ENCODE data around the gene SLC30A4. TPM values are rescaled to one million over a fixed set of nuclear protein-coding genes. Genes with fewer than 3 reads are reported as not detected.

SLC30A4 gene
- total and polyA plus RNA-seq, 2 experiments from 2014 or later, result not detected

GRCh38 chr15:45473068-45473467 lies 49.5 kb downstream of the SLC30A4 start (continued):
- no peak for TF ChIP-seq NANOG (IDR thresholded peaks at IDR 0.05; ENCODE audit: borderline replicate concordance)
- no peak for TF ChIP-seq POLR2AphosphoS5 (IDR thresholded peaks at IDR 0.05; ENCODE audit: low read depth)
- no peak for TF ChIP-seq ZNF331 (CRISPR knock-in tag; IDR thresholded peaks at IDR 0.05; ENCODE audit: low read depth)
- TF ChIP-seq REST (IDR thresholded peaks at IDR 0.05; ENCODE audit: unreplicated experiment), result no peak

- H3K4me3 ChIP-seq, result no peak overlapping the region
- H3K4me1 Mint-ChIP-seq, result peaks cover 28% of the 10 kb centered on the region; the same call in 2 of the 3 replicates
- H4K20me1 ChIP-seq (replicated peaks; ENCODE audit: insufficient read depth), result peaks cover 53% of the 10 kb centered on the region
- H3K27ac ChIP-seq (ENCODE audit: low read depth), result no peak overlapping the region
- H2AFZ ChIP-seq, result no peak overlapping the region
- H3K36me3 ChIP-seq (ENCODE audit: insufficient read depth), result no peaks in the 10 kb centered on the region
- H3K4me2 ChIP-seq, result no peak overlapping the region
- no peaks in the 10 kb centered on the region for H3F3A ChIP-seq (replicated peaks; ENCODE audit: low read depth)
- H3K27me3 ChIP-seq (ENCODE audit: insufficient read depth), result peaks cover 98% of the 10 kb centered on the region
- DNase-seq (ENCODE audit: low spot score) (no peak), ATAC-seq (peak; percentile 48)
- H3K79me2 ChIP-seq (replicated peaks; ENCODE audit: insufficient read depth), result no peaks in the 10 kb centered on the region
- no peaks in the 10 kb centered on the region for H3K9me2 ChIP-seq (ENCODE audit: insufficient read depth)
- no peak overlapping the region for H3K27ac Mint-ChIP-seq
- no peaks in the 10 kb centered on the region for H3K36me3 Mint-ChIP-seq (ENCODE audit: low read depth)
- H3K4me1 ChIP-seq (ENCODE audit: insufficient read depth), result peaks cover 10% of the 10 kb centered on the region; the same call in 1 of the 2 replicates
- no peaks in the 10 kb centered on the region; the same call in 2 of the 3 replicates for H3K9me3 Mint-ChIP-seq
- H3K27me3 Mint-ChIP-seq (ENCODE audit: insufficient read depth, low read depth, poor library complexity), result peaks cover 99% of the 10 kb centered on the region
- TF ChIP-seq ZNF114 (CRISPR knock-in tag; IDR thresholded peaks at IDR 0.05) (no peak), REST (IDR thresholded peaks at IDR 0.05; ENCODE audit: unreplicated experiment) (no peak), CREB1 (CRISPR knock-in tag; IDR thresholded peaks at IDR 0.05; ENCODE audit: low read depth) (no peak), EZH2 (IDR thresholded peaks at IDR 0.05; ENCODE audit: low read depth, unreplicated experiment) (no peak), NANOG (IDR thresholded peaks at IDR 0.05; ENCODE audit: borderline replicate concordance) (no peak), STAT1 (IDR thresholded peaks at IDR 0.05; ENCODE audit: unreplicated experiment) (no peak), ETS1 (IDR thresholded peaks at IDR 0.05) (no peak)
- H3K4me3 Mint-ChIP-seq, result no peak overlapping the region
Measured at GRCh38 chr15:45471151-45471550, 51.4 kb downstream of the SLC30A4 start.

Measured in GM23338 (cell line).